Stomach (tissue), 9 donors: Measurements from ENCODE around the gene COL9A1. TPM values are rescaled to one million over a fixed set of nuclear protein-coding genes. Genes with fewer than 3 reads are reported as not detected.

Experiments
- DNase-seq, 2 donors: peaks; one replicate each; pipeline versions ENCODE4 v3.0.0 to v3.0.0-alpha.2; 2013 to 2019
- H3K27ac ChIP-seq, 5 donors: fragments of 200-600 bp in 4 of 5; sonication (generic) in 4 of 5; one replicate each; pipeline ENCODE4 v1.5.1; 2013 to 2019; ENCODE audit warnings: mild to moderate bottlenecking in 1 of 5, moderate library complexity in 1 of 5
- H3K27me3 ChIP-seq, 3 donors: fragments of 200-600 bp; sonication (generic); one replicate each; pipeline ENCODE4 v1.5.1; 2017 to 2019; ENCODE audit warnings: mixed run types in 1 of 3
- H3K36me3 ChIP-seq, 4 donors: fragments of 200-600 bp; sonication (generic); 1 replicate in 3 of 4; 2 replicates in 1 of 4; pipeline ENCODE4 v1.5.1; 2016 to 2019
- H3K4me1 ChIP-seq, 4 donors: fragments of 200-600 bp; sonication (generic); one replicate each; pipeline ENCODE4 v1.5.1; 2016 to 2019
- H3K4me3 ChIP-seq, 4 donors: fragments of 200-600 bp; sonication (generic) in 3 of 4; one replicate each; pipeline ENCODE4 v1.5.1; 2016 to 2019; ENCODE audit warnings: mild to moderate bottlenecking in 1 of 4
- H3K9me3 ChIP-seq, 4 donors: fragments of 200-600 bp; sonication (generic); one replicate each; pipeline ENCODE4 v1.5.1; 2016 to 2019
- CTCF ChIP-seq, 7 experiments: fragments of 450-650 bp in 4 of 7; fragments of 200-600 bp in 3 of 7; sonication (generic) in 3 of 7; IDR thresholded peaks; one replicate each; pipeline ENCODE4 v1.5.1; 2016 to 2019; ENCODE audit warnings: antibody characterized with exemption in 7 of 7, control low read depth in 2 of 7, mild to moderate bottlenecking in 1 of 7
- EP300 ChIP-seq: sonication (generic); formaldehyde crosslinking; IDR thresholded peaks from one replicate; pipeline ENCODE4 v1.6.1; 2017; ENCODE audit warnings: antibody characterized with exemption
- POLR2A ChIP-seq, 4 donors: fragments of 450-650 bp; IDR thresholded peaks; one replicate each; pipeline ENCODE4 v1.6.1; 2016; ENCODE audit warnings: antibody characterized with exemption in 4 of 4, control low read depth in 2 of 4, mild to moderate bottlenecking in 1 of 4, moderate library complexity in 1 of 4
- POLR2AphosphoS5 ChIP-seq, 3 donors: sonication (generic); formaldehyde crosslinking; IDR thresholded peaks; one replicate each; pipeline ENCODE4 v1.6.1; 2016; ENCODE audit warnings: antibody characterized with exemption in 3 of 3
- WGBS, 5 donors: extraction: QIAGEN DNeasy Blood & Tissue Kit in 3 of 5; methylation state at CpG; one replicate each; pipeline versions ENCODE4 v1.1.5 to v1.1.7; 2013 to 2018; 5-methylcytosine and 5-hydroxymethylcytosine counted together
- intact Hi-C: fragments of 100-400 bp; cut with DNase I; formaldehyde crosslinking; loops from one replicate; pipeline ENCODE4 v1.15.1; 2023; ENCODE audit warnings: low total_unique reads
- polyA plus RNA-seq, 3 donors: library from polyadenylated mRNA; stranded (reverse); fragments of 200-250 nt; gene quantifications; one replicate each; pipeline ENCODE4 v1.2.3, GENCODE V29; 2013
- total RNA-seq, 5 donors: library from RNA; depleted of rRNA; stranded (reverse); fragments of >200 nt; gene quantifications; one replicate each; pipeline versions ENCODE4 v1.1.0 to v1.2.3, GENCODE V29; 2014 to 2016
- donor health status: healthy with polysubstance abuse.
- donor health status: Bipolar disorder and iron deficiency.
- donor health status: healthy.

The COL9A1 gene
- total and polyA plus RNA-seq, 8 donors, result 0.25 to 36.1 (median 8.4) TPM; not detected in 4

GRCh38 chr6:70254784-70255183 lies 48.1 kb downstream of the COL9A1 start:
- Histone ChIP-seq H3K4me3 (no peak overlapping the region), H3K27me3 (no peaks in the 10 kb centered on the region), H3K36me3 (no peaks in the 10 kb centered on the region), H3K27ac (no peak overlapping the region), H3K4me1 (no peaks in the 10 kb centered on the region), H3K9me3 (no peaks in the 10 kb centered on the region)
- 71 to 80% (median 77%) methylated on average over 2 of the region's 2 CpGs for WGBS, 5 donors
- DNase-seq, result no peak
- TF ChIP-seq POLR2A (IDR thresholded peaks at IDR 0.05), result no peak
- no peak for TF ChIP-seq EP300
- no peak for TF ChIP-seq POLR2AphosphoS5 (IDR thresholded peaks at IDR 0.05)
- no peak for TF ChIP-seq CTCF (IDR thresholded peaks at IDR 0.05)
- intact Hi-C loops, result no loop called here

- Histone ChIP-seq H3K4me1 (no peaks in the 10 kb centered on the region), H3K4me3 (no peak overlapping the region), H3K27ac (no peak overlapping the region), H3K36me3 (no peaks in the 10 kb centered on the region), H3K9me3 (no peaks in the 10 kb centered on the region), H3K27me3 (no peaks in the 10 kb centered on the region)
- TF ChIP-seq POLR2A (IDR thresholded peaks at IDR 0.05) (no peak), EP300 (no peak), CTCF (IDR thresholded peaks at IDR 0.05) (no peak), POLR2AphosphoS5 (IDR thresholded peaks at IDR 0.05) (no peak)
- intact Hi-C loops, result no loop called here
- DNase-seq, result no peak
- WGBS, 5 donors, result 51 to 61% (median 57%) methylated on average over 3 of the region's 3 CpGs
These were observed 49.0 kb downstream of the COL9A1 start for GRCh38 chr6:70253923-70254322.

GRCh38 chr6:70252604-70253003 lies 50.3 kb downstream of the COL9A1 start:
- WGBS, 5 donors, result 81 to 85% (median 83%) methylated on average over 2 of the region's 2 CpGs
- no peak for DNase-seq
- no peak overlapping the region for H3K4me3 ChIP-seq
- intact Hi-C loops, result no loop called here
- no peak overlapping the region for H3K27ac ChIP-seq
- no peaks in the 10 kb centered on the region for H3K4me1 ChIP-seq
- no peaks in the 10 kb centered on the region for H3K9me3 ChIP-seq
- H3K36me3 ChIP-seq, result no peaks in the 10 kb centered on the region
- no peak for TF ChIP-seq POLR2A (IDR thresholded peaks at IDR 0.05)
- TF ChIP-seq CTCF (IDR thresholded peaks at IDR 0.05), result no peak
- TF ChIP-seq EP300, result no peak
- TF ChIP-seq POLR2AphosphoS5 (IDR thresholded peaks at IDR 0.05), result no peak
- no peaks in the 10 kb centered on the region for H3K27me3 ChIP-seq

- Histone ChIP-seq H3K27me3 (no peaks in the 10 kb centered on the region), H3K27ac (no peak overlapping the region), H3K4me1 (peaks cover 0 to 15% (median 7%) of the 10 kb centered on the region in 4 donors), H3K36me3 (no peaks in the 10 kb centered on the region), H3K9me3 (no peaks in the 10 kb centered on the region), H3K4me3 (no peak overlapping the region)
- 91 to 94% (median 92%) methylated on average over 7 of the region's 7 CpGs for WGBS, 5 donors
- intact Hi-C loops, result no loop called here
- DNase-seq, result no peak
- no peak for TF ChIP-seq POLR2A (IDR thresholded peaks at IDR 0.05)
- TF ChIP-seq CTCF (IDR thresholded peaks at IDR 0.05), result no peak
- TF ChIP-seq EP300, result no peak
- no peak for TF ChIP-seq POLR2AphosphoS5 (IDR thresholded peaks at IDR 0.05)
These were observed 56.8 kb downstream of the COL9A1 start for GRCh38 chr6:70246118-70246517.
